Measurements from ENCODE around the gene USP43.

The USP43 gene

DNA sequence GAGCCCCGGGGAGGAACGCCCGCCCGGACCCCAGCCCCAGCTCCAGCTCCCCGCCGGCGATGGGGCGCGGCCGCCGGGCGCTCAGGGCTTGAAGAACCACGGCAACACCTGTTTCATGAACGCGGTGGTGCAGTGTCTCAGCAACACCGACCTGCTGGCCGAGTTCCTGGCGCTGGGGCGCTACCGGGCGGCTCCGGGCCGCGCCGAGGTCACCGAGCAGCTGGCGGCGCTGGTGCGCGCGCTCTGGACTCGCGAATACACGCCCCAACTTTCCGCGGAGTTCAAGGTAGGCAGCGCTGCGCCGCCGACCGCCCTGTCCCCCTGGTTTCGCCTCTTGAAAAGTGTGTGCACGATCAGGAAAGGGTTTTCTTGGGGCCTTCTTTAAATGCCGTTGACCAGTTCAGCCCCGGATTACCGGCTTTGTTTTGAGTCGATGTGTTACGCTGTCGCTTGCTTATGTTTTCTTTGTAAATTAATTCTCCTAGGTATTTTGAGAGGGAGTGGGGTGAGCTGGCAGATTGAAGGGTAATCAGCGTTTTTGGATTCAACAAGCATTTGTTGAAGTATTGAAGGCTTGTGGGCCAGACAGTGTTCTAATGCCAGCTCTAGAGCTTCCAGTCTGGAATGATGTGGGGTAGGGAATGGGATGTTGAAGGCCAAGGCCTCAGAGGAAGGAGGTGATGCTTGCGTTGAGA lies 681 bp downstream of the USP43 start:
- Histone ChIP-seq H2AFZ (ENCODE audit: low read length) (no peak overlapping the region), H3K27me3 (replicated peaks; ENCODE audit: insufficient read depth, low read length) (peaks cover 10% of the 10 kb centered on the region), H3K9me3 (replicated peaks; ENCODE audit: insufficient read depth, low read length) (no peaks in the 10 kb centered on the region), H3K4me3 (ENCODE audit: low read length) (no peak overlapping the region), H3K9me2 (replicated peaks; ENCODE audit: insufficient read depth, low read length) (no peaks in the 10 kb centered on the region), H3K27ac (ENCODE audit: low read length) (no peak overlapping the region), H3K79me2 (ENCODE audit: low read length) (no peaks in the 10 kb centered on the region), H4K20me1 (ENCODE audit: insufficient read depth, low read length) (no peaks in the 10 kb centered on the region), H3K4me2 (ENCODE audit: low read depth, low read length) (no peak overlapping the region), H3K4me1 (ENCODE audit: low read length) (no peaks in the 10 kb centered on the region), H3K9ac (ENCODE audit: low read length) (no peak overlapping the region), H3K36me3 (replicated peaks; ENCODE audit: insufficient read depth, low read length) (no peaks in the 10 kb centered on the region), H3F3A (ENCODE audit: insufficient read depth, low read length) (no peaks in the 10 kb centered on the region)
- no peak for DNase-seq
- TF ChIP-seq EZH2 (optimal IDR thresholded peaks at IDR 0.05; ENCODE audit: low read depth, low read length) (no peak), EZH2phosphoT487 (IDR thresholded peaks at IDR 0.05; ENCODE audit: low read length) (no peak)
- TF ChIP-seq, protein P1, sequence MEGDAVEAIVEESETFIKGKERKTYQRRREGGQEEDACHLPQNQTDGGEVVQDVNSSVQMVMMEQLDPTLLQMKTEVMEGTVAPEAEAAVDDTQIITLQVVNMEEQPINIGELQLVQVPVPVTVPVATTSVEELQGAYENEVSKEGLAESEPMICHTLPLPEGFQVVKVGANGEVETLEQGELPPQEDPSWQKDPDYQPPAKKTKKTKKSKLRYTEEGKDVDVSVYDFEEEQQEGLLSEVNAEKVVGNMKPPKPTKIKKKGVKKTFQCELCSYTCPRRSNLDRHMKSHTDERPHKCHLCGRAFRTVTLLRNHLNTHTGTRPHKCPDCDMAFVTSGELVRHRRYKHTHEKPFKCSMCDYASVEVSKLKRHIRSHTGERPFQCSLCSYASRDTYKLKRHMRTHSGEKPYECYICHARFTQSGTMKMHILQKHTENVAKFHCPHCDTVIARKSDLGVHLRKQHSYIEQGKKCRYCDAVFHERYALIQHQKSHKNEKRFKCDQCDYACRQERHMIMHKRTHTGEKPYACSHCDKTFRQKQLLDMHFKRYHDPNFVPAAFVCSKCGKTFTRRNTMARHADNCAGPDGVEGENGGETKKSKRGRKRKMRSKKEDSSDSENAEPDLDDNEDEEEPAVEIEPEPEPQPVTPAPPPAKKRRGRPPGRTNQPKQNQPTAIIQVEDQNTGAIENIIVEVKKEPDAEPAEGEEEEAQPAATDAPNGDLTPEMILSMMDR (IDR thresholded peaks at IDR 0.05; ENCODE audit: low read length) = no peak

DNA sequence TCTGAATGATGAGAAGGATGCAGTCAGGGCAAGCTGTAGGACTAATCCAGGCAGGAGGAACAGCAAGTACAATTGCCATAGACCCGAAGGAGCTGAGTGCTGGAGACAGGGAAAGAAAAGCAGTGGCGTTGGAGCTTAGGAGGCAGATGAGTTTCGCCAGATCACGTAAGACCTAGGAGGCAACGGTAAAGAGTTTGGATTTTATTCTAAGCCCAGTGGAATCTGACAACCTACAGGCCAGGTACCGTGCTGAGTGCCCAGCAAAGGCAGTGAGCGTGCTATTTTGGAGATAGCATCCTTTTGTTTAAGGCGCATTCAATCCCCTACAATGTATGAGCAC lies 1.2 kb downstream of the USP43 start:
- TF ChIP-seq EZH2phosphoT487 (IDR thresholded peaks at IDR 0.05; ENCODE audit: low read length) (no peak), EZH2 (optimal IDR thresholded peaks at IDR 0.05; ENCODE audit: low read depth, low read length) (no peak)
- TF ChIP-seq, protein P1 (IDR thresholded peaks at IDR 0.05; ENCODE audit: low read length) = no peak
- no peaks in the 10 kb centered on the region for H3K9me2 ChIP-seq (replicated peaks; ENCODE audit: insufficient read depth, low read length)
- no peaks in the 10 kb centered on the region for H3F3A ChIP-seq (ENCODE audit: insufficient read depth, low read length)
- no peaks in the 10 kb centered on the region for H3K9me3 ChIP-seq (replicated peaks; ENCODE audit: insufficient read depth, low read length)
- no peaks in the 10 kb centered on the region for H3K79me2 ChIP-seq (ENCODE audit: low read length)
- no peak overlapping the region for H3K9ac ChIP-seq (ENCODE audit: low read length)
- H3K27ac ChIP-seq (ENCODE audit: low read length) = no peak overlapping the region
- no peak for DNase-seq
- H3K27me3 ChIP-seq (replicated peaks; ENCODE audit: insufficient read depth, low read length) = peaks cover 10% of the 10 kb centered on the region
- no peaks in the 10 kb centered on the region for H3K4me1 ChIP-seq (ENCODE audit: low read length)
- no peak overlapping the region for H3K4me2 ChIP-seq (ENCODE audit: low read depth, low read length)
- no peaks in the 10 kb centered on the region for H4K20me1 ChIP-seq (ENCODE audit: insufficient read depth, low read length)
- no peak overlapping the region for H3K4me3 ChIP-seq (ENCODE audit: low read length)
- no peak overlapping the region for H2AFZ ChIP-seq (ENCODE audit: low read length)
- H3K36me3 ChIP-seq (replicated peaks; ENCODE audit: insufficient read depth, low read length) = no peaks in the 10 kb centered on the region

DNA sequence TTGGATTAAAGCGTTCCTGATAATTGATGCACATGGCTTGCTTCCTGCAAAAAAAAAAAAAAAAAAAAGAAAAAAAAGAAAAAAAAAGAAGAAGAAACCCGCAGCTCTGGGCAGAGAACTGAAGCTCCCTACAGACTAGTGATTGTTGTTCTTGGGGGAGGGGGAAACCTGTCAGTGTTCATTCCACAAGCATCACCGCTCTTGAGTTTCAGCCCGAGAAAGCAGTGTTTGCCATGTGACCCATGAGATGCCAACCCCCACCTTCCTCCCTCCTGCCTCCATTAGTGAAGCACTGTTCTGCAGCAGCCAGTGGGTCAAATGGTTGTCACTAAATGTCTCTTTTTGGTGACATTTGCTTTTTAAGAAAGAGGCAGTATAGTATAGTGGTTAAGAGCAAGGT lies 1.7 kb downstream of the USP43 start:
- no peaks in the 10 kb centered on the region for H4K20me1 ChIP-seq (ENCODE audit: insufficient read depth, low read length)
- no peaks in the 10 kb centered on the region for H3K79me2 ChIP-seq (ENCODE audit: low read length)
- no peak overlapping the region for H2AFZ ChIP-seq (ENCODE audit: low read length)
- no peak overlapping the region for H3K4me3 ChIP-seq (ENCODE audit: low read length)
- H3K27ac ChIP-seq (ENCODE audit: low read length) = no peak overlapping the region
- DNase-seq = no peak
- H3K9me2 ChIP-seq (replicated peaks; ENCODE audit: insufficient read depth, low read length) = no peaks in the 10 kb centered on the region
- no peak overlapping the region for H3K9ac ChIP-seq (ENCODE audit: low read length)
- no peak overlapping the region for H3K4me2 ChIP-seq (ENCODE audit: low read depth, low read length)
- H3K36me3 ChIP-seq (replicated peaks; ENCODE audit: insufficient read depth, low read length) = no peaks in the 10 kb centered on the region
- H3K27me3 ChIP-seq (replicated peaks; ENCODE audit: insufficient read depth, low read length) = peaks cover 10% of the 10 kb centered on the region
- no peak for TF ChIP-seq EZH2phosphoT487 (IDR thresholded peaks at IDR 0.05; ENCODE audit: low read length)
- TF ChIP-seq, protein P1 (IDR thresholded peaks at IDR 0.05; ENCODE audit: low read length) = no peak
- no peak for TF ChIP-seq EZH2 (optimal IDR thresholded peaks at IDR 0.05; ENCODE audit: low read depth, low read length)
- H3K9me3 ChIP-seq (replicated peaks; ENCODE audit: insufficient read depth, low read length) = no peaks in the 10 kb centered on the region
- no peaks in the 10 kb centered on the region for H3K4me1 ChIP-seq (ENCODE audit: low read length)
- no peaks in the 10 kb centered on the region for H3F3A ChIP-seq (ENCODE audit: insufficient read depth, low read length)

Measured in MM.1S (cell line).